Caco-2 (cell line): ENCODE data around the gene POP7. TPM values are rescaled to one million over a fixed set of nuclear protein-coding genes. Genes with fewer than 3 reads are reported as not detected.
"Not testable (repeated sequence)": the region's sequence is repeated elsewhere in the genome, so short reads cannot be mapped to it uniquely, and the experiment has no call there.

Experiments
- Bru-seq: library from RNA; stranded (reverse); fragments of 400-500 nt; gene quantifications from one replicate; lab custom pipeline; 2021; lab: Mats Ljungman, UMichigan
- BruChase-seq, 2 experiments: library from RNA; stranded (reverse); fragments of 400-500 nt; gene quantifications; one replicate each; lab custom pipeline; 2021; lab: Mats Ljungman, UMichigan
- BruUV-seq: library from RNA; stranded (reverse); fragments of 400-500 nt; replicated peaks from 2 replicates; lab custom pipeline; 2021; lab: Mats Ljungman, UMichigan
- CTCF ChIA-PET: fragments of 300-600 bp; sonication (Branson Sonifier 250); formaldehyde crosslinking; loops from one replicate; lab custom pipeline; 2022; ENCODE audit warnings: antibody characterized with exemption; lab: Charles Lee
- POLR2A ChIA-PET: fragments of 300-600 bp; sonication (Branson Sonifier 250); formaldehyde crosslinking; loops from one replicate; lab custom pipeline; 2022; ENCODE audit warnings: antibody characterized with exemption; lab: Charles Lee
- DNase-seq, 2 experiments: peaks; one replicate each; pipeline versions ENCODE4 v3.0.0 to v3.0.0-alpha.2; 2020 to 2022
- H3K27me3 ChIP-seq: replicated peaks from 2 replicates; pipeline ENCODE4 v1.6.0; 2011; ENCODE audit warnings: low read length; ENCODE audit not compliant: control insufficient read depth, insufficient read depth
- H3K36me3 ChIP-seq: 2 replicates; pipeline ENCODE4 v1.5.1; 2011; ENCODE audit warnings: low read length; ENCODE audit not compliant: control insufficient read depth, insufficient read depth
- H3K4me1 ChIP-seq: fragments of 250-450 bp; sonication (Bioruptor Pico); 2 replicates; pipeline ENCODE4 v1.5.1; 2020; ENCODE audit warnings: mild to moderate bottlenecking
- H3K4me3 ChIP-seq: 2 replicates; pipeline ENCODE4 v1.5.1; 2011; ENCODE audit warnings: low read depth, mild to moderate bottlenecking, control low read depth, low read length
- H3K9me3 ChIP-seq: fragments of 250-450 bp; sonication (Bioruptor Pico); 2 replicates; pipeline ENCODE4 v1.5.1; 2020; ENCODE audit warnings: mild to moderate bottlenecking, moderate library complexity
- H3K27ac Mint-ChIP-seq: one replicate; pipeline ENCODE4 v1.8.0; 2022; ENCODE audit warnings: mixed read lengths; ENCODE audit not compliant: unreplicated experiment
- H3K27me3 Mint-ChIP-seq: one replicate; pipeline ENCODE4 v1.8.0; 2022; ENCODE audit warnings: mixed read lengths; ENCODE audit not compliant: insufficient read depth, unreplicated experiment
- H3K36me3 Mint-ChIP-seq: one replicate; pipeline ENCODE4 v1.8.0; 2022; ENCODE audit warnings: mild to moderate bottlenecking, mixed read lengths; ENCODE audit not compliant: insufficient read depth, unreplicated experiment
- H3K4me1 Mint-ChIP-seq: one replicate; pipeline ENCODE4 v1.8.0; 2022; ENCODE audit warnings: low read depth, mixed read lengths; ENCODE audit not compliant: unreplicated experiment
- H3K4me3 Mint-ChIP-seq: one replicate; pipeline ENCODE4 v1.8.0; 2022; ENCODE audit warnings: mild to moderate bottlenecking, moderate library complexity, mixed read lengths; ENCODE audit not compliant: unreplicated experiment
- H3K9me3 Mint-ChIP-seq: one replicate; pipeline ENCODE4 v1.8.0; 2022; ENCODE audit warnings: mixed read lengths; ENCODE audit not compliant: unreplicated experiment
- intact Hi-C: fragments of 100-400 bp; cut with micrococcal nuclease; formaldehyde crosslinking; loops from one replicate; pipeline ENCODE4 v1.10.0; 2022; ENCODE audit not compliant: unreplicated experiment
- long read RNA-seq: library from polyadenylated mRNA; stranded (forward); transcript quantifications from one replicate; pipeline ENCODE4 v2.0.0, GENCODE V29; 2022
- total RNA-seq: library from RNA; stranded (reverse); gene quantifications from 2 replicates; pipeline ENCODE4 v1.2.3, GENCODE V29; 2022
- TF ChIP-seq, protein P1 (sequence below), 2 experiments: fragments of 200-600 bp in 1 of 2; IDR thresholded peaks; 1 replicate in 1 of 2; 2 replicates in 1 of 2; pipeline versions ENCODE4 v1.5.1 to v1.8.0; 2011 to 2022; ENCODE audit warnings: antibody characterized with exemption in 1 of 2, control low read depth in 1 of 2, inconsistent platforms in 1 of 2, low read depth in 1 of 2, low read length in 1 of 2, mild to moderate bottlenecking in 1 of 2, moderate library complexity in 1 of 2; ENCODE audit not compliant: insufficient read depth in 1 of 2, severe bottlenecking in 1 of 2, unreplicated experiment in 1 of 2

POP7 gene
- total RNA-seq (65.7 and 66.9 TPM in 2 replicates), Bru-seq, nascent RNA (percentile 80 among the genes with signal in this experiment), BruChase-seq, experiment 1, labeled RNA remaining after a 2-hour chase (percentile 92 among the genes with signal in this experiment), BruChase-seq, experiment 2, labeled RNA remaining after a 6-hour chase (percentile 85 among the genes with signal in this experiment)
- long read RNA-seq, transcript POP7-201 (2 exons, 927 nt), result major isoform, 65 of 76 reads
- long read RNA-seq, partial matches to known transcripts, result 0 of 76 reads
- long read RNA-seq, other reads (novel, unspliced or antisense), result 11 of 76 reads

DNA sequence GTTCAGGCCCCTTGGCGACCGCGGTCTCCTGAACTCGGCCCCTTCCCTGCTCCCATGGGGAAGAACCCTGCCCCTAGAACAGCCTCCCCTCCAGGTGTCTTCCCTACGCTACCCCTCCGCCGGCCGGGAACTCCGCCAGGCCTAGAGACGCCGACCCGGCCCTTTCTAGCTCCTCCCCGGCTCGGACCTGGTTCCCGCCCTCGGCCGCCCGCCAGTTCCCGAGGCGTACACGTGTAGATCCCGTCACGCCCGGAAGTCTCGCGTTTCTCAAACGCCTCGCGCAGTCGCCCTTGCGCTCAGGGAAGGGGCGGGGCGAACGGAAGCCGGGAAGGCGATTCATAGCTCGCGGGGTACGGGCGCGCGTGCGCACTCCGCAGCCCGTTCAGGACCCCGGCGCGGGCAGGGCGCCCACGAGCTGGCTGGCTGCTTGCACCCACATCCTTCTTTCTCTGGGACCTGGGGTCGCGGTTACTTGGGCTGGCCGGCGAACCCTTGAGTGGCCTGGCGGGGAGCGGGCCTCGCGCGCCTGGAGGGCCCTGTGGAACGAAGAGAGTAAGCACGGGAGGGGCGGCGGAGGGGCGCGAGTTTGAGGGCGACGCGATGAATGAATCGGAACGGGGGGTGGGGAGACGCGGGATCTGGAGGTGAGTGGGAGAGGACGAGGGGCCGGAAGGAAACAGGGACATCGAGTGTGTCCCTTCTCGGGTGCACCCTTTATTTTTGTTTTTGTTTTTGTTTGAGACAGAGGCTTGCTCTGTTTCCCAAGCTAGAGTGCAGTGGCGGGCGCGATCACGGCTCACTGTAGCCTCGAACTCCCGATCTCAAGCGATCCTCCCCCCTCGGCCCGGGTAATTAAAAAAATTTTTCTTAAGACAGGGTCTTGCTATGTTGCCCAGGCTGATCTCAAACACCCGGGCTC is at the start of gene POP7:
POP7 (plus strand) TSS at position 369 of the 919 bp plus-strand sequence. CDS start 710 bp downstream, outside the sequence.
- no peaks in the 10 kb centered on the region for H3K27me3 ChIP-seq
- Mint-ChIP-seq H3K36me3 (peaks cover 11% of the 10 kb centered on the region), H3K4me3 (peak within 1 kb of the TSS; percentile 98), H3K9me3 (no peaks in the 10 kb centered on the region), H3K4me1 (peaks cover 6% of the 10 kb centered on the region), H3K27me3 (no peaks in the 10 kb centered on the region), H3K27ac (peak within 1 kb of the TSS; percentile 97)
- 0 out of 2 replicates have a peak, but pooled peaks cover 1% of the 10 kb centered on the region for H3K36me3 ChIP-seq
- DNase-seq, result peak; percentile 99
- no peaks in the 10 kb centered on the region for H3K9me3 ChIP-seq
- CTCF ChIA-PET, result interaction anchor here (0.5 to 2.5 kb wide), 49 partner anchors 8 to 529 kb away, joined by 3 to 155 read pairs (median 5); partner anchors contain the start of genes EPHB4, EPO, FBXO24 and GIGYF1
- H3K4me1 ChIP-seq, result peaks cover 7% of the 10 kb centered on the region
- peak within 1 kb of the TSS; percentile 81 for H3K4me3 ChIP-seq
- TF ChIP-seq, protein P1, sequence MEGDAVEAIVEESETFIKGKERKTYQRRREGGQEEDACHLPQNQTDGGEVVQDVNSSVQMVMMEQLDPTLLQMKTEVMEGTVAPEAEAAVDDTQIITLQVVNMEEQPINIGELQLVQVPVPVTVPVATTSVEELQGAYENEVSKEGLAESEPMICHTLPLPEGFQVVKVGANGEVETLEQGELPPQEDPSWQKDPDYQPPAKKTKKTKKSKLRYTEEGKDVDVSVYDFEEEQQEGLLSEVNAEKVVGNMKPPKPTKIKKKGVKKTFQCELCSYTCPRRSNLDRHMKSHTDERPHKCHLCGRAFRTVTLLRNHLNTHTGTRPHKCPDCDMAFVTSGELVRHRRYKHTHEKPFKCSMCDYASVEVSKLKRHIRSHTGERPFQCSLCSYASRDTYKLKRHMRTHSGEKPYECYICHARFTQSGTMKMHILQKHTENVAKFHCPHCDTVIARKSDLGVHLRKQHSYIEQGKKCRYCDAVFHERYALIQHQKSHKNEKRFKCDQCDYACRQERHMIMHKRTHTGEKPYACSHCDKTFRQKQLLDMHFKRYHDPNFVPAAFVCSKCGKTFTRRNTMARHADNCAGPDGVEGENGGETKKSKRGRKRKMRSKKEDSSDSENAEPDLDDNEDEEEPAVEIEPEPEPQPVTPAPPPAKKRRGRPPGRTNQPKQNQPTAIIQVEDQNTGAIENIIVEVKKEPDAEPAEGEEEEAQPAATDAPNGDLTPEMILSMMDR (IDR thresholded peaks at IDR 0.05; ENCODE audit: insufficient read depth in 1 of 2, low read depth in 1 of 2, low read length in 1 of 2, severe bottlenecking in 1 of 2, unreplicated experiment in 1 of 2), result no peak
- POLR2A ChIA-PET, result interaction anchor here (0.5 to 2.0 kb wide), 29 partner anchors 9 to 277 kb away, joined by 3 to 35 read pairs (median 5); partner anchors contain the start of genes AGFG2, EPHB4, EPO and FBXO24
- BruUV-seq, result TSS peak; percentile 92
- intact Hi-C loops, result loop anchor here (1.0 kb wide), 4 partner anchors 14 to 146 kb away; partner anchors contain the start of genes EPO and SLC12A9

DNA sequence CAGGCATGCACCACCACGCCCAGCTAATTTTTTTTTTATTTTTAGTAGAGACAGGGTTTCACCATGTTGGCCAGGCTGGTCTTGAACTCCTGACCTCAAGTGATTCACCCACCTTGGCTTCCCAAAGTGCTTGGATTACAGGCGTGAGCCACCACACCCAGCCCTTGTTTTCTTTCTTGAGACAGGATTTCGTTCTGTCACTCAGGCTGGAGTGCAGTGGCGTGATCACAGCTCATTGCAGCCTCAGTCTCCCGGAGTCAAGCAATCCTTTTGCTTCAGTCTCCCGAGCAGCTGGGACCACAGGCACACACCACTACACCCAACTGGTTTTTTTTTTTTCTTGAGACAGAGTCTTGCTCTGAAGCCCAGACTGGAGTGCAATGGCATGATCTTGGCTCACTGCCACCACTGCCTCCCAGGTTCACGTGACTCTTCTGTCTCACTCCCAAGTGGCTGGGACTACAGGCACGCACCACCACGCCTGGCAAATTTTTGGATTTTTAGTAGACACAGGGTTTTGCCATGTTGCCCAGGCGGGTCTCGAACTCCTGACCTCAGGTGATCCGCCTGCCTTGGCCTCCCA is 43.6 kb upstream of the POP7 start:
- H3K4me1 ChIP-seq, H3K4me3 ChIP-seq, intact Hi-C loops, H3K9me3 ChIP-seq, H3K27me3 ChIP-seq, H3K27ac Mint-ChIP-seq, H3K4me1 Mint-ChIP-seq, BruUV-seq, POLR2A ChIA-PET, H3K27me3 Mint-ChIP-seq, H3K36me3 ChIP-seq, H3K4me3 Mint-ChIP-seq, DNase-seq, H3K9me3 Mint-ChIP-seq, H3K36me3 Mint-ChIP-seq: not testable (repeated sequence)
- CTCF ChIA-PET, result interaction anchor here (0.7 kb wide), 1 partner anchor 43 kb away, joined by 3 read pairs; no protein-coding TSS in a partner anchor

DNA sequence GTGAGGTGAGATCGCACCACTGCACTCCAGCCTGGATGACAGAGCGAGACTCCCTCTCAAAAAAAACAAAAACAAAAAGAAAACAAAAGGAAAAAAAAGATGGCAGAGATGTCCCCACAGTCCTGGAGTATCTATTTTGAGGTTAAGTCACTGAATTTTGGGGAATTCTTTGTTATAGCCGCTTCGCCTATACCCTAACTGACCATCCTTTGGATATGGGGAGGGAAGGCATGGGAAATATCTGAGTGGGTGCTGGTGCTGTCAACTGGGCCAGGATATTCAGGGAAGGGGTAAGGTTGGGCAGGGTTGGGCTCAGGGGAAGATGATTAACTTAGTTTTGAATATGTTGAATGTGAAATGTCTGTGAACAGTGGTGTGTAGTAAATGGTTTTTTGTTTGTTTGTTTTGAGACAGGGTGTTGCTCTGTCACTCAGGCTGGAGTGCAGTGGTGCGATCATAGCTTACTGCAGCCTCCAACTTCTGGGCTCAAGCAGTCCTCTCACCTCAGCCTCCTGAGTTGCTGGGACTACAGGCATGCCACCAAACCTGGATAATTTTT is 40.7 kb upstream of the POP7 start:
- H3K4me3 ChIP-seq, result no peak overlapping the region

More for the DNA sequence above, 40.7 kb upstream of the POP7 start:
- Histone ChIP-seq H3K36me3 (no peaks in the 10 kb centered on the region), H3K4me1 (no peaks in the 10 kb centered on the region), H3K9me3 (no peaks in the 10 kb centered on the region), H3K27me3 (no peaks in the 10 kb centered on the region; the same call in 1 of the 2 replicates)
- Mint-ChIP-seq H3K36me3 (no peaks in the 10 kb centered on the region), H3K27me3 (no peaks in the 10 kb centered on the region), H3K9me3 (no peaks in the 10 kb centered on the region), H3K4me3 (no peak overlapping the region), H3K4me1 (no peaks in the 10 kb centered on the region), H3K27ac (no peak overlapping the region)
- ChIA-PET CTCF (no interaction called here), POLR2A (no interaction called here)
- TF ChIP-seq, protein P1 (IDR thresholded peaks at IDR 0.05; ENCODE audit: insufficient read depth in 1 of 2, low read depth in 1 of 2, low read length in 1 of 2, severe bottlenecking in 1 of 2, unreplicated experiment in 1 of 2), result no peak
- no peak for DNase-seq
- intact Hi-C loops, result no loop called here
- BruUV-seq, result no TSS peak
